ENCODE data around the gene GRPEL1.

DNA sequence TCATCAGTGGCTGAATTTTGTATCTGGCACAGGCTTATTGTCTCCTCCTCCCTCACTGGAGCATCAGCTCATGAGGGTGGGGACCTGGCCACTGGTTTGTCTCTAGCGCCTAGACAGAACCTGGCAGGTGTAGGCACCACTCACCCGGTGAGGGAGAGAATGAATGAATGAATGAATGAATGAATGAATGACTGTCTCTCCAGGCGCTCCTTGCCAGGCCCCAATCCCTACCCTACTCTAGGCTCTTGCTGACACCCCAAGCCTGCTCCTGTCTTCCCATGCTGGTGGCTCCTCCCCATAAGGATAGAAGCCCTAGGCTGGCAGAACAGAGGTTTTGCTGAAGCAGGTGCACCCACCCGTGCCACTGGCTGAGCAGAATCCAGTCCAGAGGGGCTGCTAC, 41.3 kb upstream of the GRPEL1 start:
- TF ChIP-seq, protein P1, sequence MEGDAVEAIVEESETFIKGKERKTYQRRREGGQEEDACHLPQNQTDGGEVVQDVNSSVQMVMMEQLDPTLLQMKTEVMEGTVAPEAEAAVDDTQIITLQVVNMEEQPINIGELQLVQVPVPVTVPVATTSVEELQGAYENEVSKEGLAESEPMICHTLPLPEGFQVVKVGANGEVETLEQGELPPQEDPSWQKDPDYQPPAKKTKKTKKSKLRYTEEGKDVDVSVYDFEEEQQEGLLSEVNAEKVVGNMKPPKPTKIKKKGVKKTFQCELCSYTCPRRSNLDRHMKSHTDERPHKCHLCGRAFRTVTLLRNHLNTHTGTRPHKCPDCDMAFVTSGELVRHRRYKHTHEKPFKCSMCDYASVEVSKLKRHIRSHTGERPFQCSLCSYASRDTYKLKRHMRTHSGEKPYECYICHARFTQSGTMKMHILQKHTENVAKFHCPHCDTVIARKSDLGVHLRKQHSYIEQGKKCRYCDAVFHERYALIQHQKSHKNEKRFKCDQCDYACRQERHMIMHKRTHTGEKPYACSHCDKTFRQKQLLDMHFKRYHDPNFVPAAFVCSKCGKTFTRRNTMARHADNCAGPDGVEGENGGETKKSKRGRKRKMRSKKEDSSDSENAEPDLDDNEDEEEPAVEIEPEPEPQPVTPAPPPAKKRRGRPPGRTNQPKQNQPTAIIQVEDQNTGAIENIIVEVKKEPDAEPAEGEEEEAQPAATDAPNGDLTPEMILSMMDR (IDR thresholded peaks at IDR 0.05; ENCODE audit: control extremely low read depth in 1 of 3, insufficient read depth in 1 of 3, low read depth in 1 of 3, low read length in 3 of 3), result no peak
- TF ChIP-seq TEAD4 (IDR thresholded peaks at IDR 0.05; ENCODE audit: low read depth, low read length), result no peak
- TF ChIP-seq POLR2A (IDR thresholded peaks at IDR 0.05; ENCODE audit: control extremely low read depth in 1 of 2, low read depth in 2 of 2, low read length in 2 of 2), result no peak
- no peak for TF ChIP-seq GABPA (IDR thresholded peaks at IDR 0.05; ENCODE audit: borderline replicate concordance, insufficient read depth, low read length)
- TF ChIP-seq, protein P2, sequence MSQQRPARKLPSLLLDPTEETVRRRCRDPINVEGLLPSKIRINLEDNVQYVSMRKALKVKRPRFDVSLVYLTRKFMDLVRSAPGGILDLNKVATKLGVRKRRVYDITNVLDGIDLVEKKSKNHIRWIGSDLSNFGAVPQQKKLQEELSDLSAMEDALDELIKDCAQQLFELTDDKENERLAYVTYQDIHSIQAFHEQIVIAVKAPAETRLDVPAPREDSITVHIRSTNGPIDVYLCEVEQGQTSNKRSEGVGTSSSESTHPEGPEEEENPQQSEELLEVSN (IDR thresholded peaks at IDR 0.05), result no peak
- TF ChIP-seq EP300 (IDR thresholded peaks at IDR 0.05; ENCODE audit: borderline replicate concordance in 1 of 2, low read depth in 2 of 2, low read length in 2 of 2), result no peak
- TF ChIP-seq POLR2AphosphoS5 (IDR thresholded peaks at IDR 0.05; ENCODE audit: low read depth, low read length), result no peak
- TF ChIP-seq RAD21 (IDR thresholded peaks at IDR 0.05 in 1 of 2, conservative IDR thresholded peaks at IDR 0.05 in 1 of 2; ENCODE audit: low read depth in 2 of 2, low read length in 2 of 2), result no peak
- TF ChIP-seq RBBP5 (IDR thresholded peaks at IDR 0.05; ENCODE audit: borderline replicate concordance, low read depth, low read length), result no peak
- no peak for TF ChIP-seq GTF2F1 (IDR thresholded peaks at IDR 0.05; ENCODE audit: borderline replicate concordance, low read depth, low read length)
- no peak for TF ChIP-seq CHD1 (IDR thresholded peaks at IDR 0.05; ENCODE audit: low read depth, low read length)
- TF ChIP-seq TAF1 (IDR thresholded peaks at IDR 0.05; ENCODE audit: low read depth, low read length), result no peak
